Measurements from ENCODE around the gene GPER1. TPM values are rescaled to one million over a fixed set of nuclear protein-coding genes. Genes with fewer than 3 reads are reported as not detected.

The GPER1 gene
- total and polyA plus RNA-seq, 7 donors: 3.5 to 15.8 (median 4.6) TPM

DNA sequence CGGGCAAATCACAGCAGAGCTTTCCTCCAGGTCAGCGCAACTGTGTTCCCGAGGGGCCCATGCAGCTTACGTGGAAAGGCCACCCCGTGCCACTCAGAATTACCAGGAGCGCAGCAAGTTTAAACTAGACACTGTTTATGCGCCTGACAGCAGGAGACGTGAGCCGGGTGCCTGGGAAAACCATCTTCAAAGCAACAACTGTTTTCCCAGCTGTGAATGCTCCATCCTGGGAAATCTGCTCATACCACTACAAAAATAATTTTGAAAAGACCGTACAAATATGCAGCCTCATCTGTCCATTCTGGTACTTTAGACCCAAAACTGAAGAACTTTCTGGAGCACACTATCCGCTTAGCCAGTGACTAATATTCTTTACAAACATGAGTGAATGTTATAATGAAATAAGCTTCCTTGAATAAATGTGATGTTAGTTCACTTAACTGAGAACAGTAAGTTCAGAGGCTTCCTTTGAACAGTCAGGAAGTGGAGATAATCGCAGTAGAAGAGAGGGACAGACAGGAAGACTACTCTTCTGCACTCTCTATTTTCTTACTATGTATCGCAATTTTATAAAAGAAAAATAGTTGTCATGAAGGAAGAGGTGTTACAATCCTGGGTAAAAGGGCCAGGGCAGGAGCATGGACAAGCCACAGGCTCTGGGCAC is 16.7 kb downstream of the GPER1 start:
- Histone ChIP-seq H3K4me3 (no peak overlapping the region), H3K4me1 (no peaks in the 10 kb centered on the region), H3K27me3 (no peaks in the 10 kb centered on the region), H3K9me3 (no peaks in the 10 kb centered on the region), H3K27ac (no peak overlapping the region), H3K36me3 (no peaks in the 10 kb centered on the region)
- TF ChIP-seq EP300 (IDR thresholded peaks at IDR 0.05): no peak
- no peak for TF ChIP-seq POLR2AphosphoS5 (IDR thresholded peaks at IDR 0.05)
- TF ChIP-seq POLR2A (IDR thresholded peaks at IDR 0.05): no peak
- TF ChIP-seq, protein P1, sequence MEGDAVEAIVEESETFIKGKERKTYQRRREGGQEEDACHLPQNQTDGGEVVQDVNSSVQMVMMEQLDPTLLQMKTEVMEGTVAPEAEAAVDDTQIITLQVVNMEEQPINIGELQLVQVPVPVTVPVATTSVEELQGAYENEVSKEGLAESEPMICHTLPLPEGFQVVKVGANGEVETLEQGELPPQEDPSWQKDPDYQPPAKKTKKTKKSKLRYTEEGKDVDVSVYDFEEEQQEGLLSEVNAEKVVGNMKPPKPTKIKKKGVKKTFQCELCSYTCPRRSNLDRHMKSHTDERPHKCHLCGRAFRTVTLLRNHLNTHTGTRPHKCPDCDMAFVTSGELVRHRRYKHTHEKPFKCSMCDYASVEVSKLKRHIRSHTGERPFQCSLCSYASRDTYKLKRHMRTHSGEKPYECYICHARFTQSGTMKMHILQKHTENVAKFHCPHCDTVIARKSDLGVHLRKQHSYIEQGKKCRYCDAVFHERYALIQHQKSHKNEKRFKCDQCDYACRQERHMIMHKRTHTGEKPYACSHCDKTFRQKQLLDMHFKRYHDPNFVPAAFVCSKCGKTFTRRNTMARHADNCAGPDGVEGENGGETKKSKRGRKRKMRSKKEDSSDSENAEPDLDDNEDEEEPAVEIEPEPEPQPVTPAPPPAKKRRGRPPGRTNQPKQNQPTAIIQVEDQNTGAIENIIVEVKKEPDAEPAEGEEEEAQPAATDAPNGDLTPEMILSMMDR (IDR thresholded peaks at IDR 0.05): no peak
- WGBS, 2 donors: 88 to 94% methylated on average over 13 of the region's 13 CpGs
- DNase-seq: no peak
- intact Hi-C loops (cut with DNase I): no loop called here

DNA sequence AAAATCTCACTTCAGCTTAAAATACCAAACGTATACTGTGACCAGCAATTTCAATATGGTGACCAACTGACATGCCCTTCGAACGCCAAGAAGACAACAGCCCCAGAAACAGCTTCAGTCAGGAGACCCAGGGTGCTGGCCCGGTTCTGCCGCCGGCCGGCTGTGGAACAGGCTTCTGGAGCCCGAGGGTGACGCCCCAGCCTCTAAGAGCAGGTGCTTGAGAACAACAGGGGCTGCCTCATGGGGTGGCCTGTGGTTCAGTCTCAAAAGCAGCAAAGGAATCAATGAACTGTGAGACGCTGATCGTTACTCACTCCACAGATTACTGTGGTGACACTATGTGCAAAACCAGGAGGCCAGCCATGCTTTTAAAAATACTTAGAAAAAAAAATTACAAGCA is 17.3 kb downstream of the GPER1 start:
- DNase-seq: no peak
- Histone ChIP-seq H3K4me1 (no peaks in the 10 kb centered on the region), H3K27ac (no peak overlapping the region), H3K9me3 (no peaks in the 10 kb centered on the region), H3K4me3 (no peak overlapping the region), H3K36me3 (no peaks in the 10 kb centered on the region), H3K27me3 (no peaks in the 10 kb centered on the region)
- intact Hi-C loops (cut with DNase I): no loop called here
- no peak for TF ChIP-seq POLR2A (IDR thresholded peaks at IDR 0.05)
- no peak for TF ChIP-seq EP300 (IDR thresholded peaks at IDR 0.05)
- TF ChIP-seq, protein P1 (IDR thresholded peaks at IDR 0.05): no peak
- TF ChIP-seq POLR2AphosphoS5 (IDR thresholded peaks at IDR 0.05): no peak
- WGBS, 2 donors: 80 to 94% methylated on average over 11 of the region's 11 CpGs

DNA sequence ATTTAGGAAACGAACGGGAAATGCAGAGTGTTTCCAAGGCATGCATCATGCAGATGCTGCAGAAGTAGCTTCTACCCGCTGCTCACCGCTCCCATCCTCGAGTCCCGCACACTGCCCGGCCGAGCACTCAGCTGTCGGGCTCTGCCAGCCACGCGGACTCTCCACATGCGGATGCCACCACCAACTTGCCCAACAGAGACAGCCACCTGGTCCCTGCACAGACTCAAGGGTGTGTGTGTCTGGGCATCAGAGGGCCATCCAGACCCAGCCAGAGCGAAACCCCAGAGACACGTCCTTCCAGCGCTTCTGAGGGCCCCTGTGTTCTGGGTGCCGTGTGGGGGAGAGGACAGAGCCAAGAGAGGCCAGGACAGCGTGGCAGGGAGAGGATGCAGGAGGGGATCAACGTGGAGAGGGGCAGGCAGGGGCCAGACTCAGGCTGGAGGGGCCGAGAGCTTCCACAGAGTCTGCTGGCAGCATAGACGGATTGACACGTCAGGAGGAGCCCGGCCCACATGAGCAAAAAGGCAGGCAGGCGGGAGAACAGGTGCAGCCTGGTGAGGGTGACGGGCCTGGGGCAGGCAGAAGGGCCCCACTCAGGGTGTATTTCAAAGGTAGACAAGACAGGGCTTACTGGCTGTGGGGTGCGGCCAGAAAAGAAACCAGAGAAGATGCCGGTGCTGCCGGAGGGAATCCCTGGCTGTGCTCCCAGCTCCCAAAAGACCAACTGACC is 18.3 kb downstream of the GPER1 start:
- no peaks in the 10 kb centered on the region for H3K9me3 ChIP-seq
- H3K27ac ChIP-seq: no peak overlapping the region
- H3K27me3 ChIP-seq: no peaks in the 10 kb centered on the region
- intact Hi-C loops (cut with DNase I): no loop called here
- DNase-seq: no peak
- no peak for TF ChIP-seq EP300 (IDR thresholded peaks at IDR 0.05)
- TF ChIP-seq, protein P1 (IDR thresholded peaks at IDR 0.05): no peak
- no peak for TF ChIP-seq POLR2AphosphoS5 (IDR thresholded peaks at IDR 0.05)
- TF ChIP-seq POLR2A (IDR thresholded peaks at IDR 0.05): no peak
- no peaks in the 10 kb centered on the region for H3K36me3 ChIP-seq
- no peaks in the 10 kb centered on the region for H3K4me1 ChIP-seq
- 89 to 92% methylated on average over 27 of the region's 27 CpGs for WGBS, 2 donors
- no peak overlapping the region for H3K4me3 ChIP-seq

DNA sequence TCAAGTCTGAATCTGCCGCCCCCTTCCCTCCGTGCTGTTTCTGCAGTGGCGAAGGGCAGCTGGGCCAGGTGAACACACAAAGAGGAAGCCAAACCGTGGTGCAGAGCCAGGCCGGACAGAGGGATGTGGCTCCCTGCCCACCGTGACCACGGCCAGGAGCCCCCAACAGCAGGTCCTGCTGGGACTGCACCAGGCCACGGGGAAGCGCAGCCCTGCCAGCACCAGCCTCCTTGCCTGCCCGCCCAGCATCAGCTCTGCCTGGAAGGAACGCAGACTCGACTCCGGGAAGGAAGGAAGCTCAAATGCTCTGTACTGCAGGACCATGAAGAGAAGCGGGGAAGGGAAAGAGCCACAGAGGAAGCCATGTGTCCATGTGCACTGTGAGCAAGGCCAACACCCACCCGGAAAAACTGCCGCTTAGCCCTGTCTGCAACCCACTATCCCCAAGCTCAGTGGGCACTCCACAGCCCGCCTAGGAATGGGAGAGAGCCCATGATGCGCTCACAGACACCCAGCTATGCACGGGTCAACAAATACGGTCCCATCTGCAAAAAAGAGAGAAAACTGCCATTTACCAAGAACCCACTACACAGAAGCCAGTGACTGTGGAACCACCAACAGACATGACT is 19.0 kb downstream of the GPER1 start:
- no peaks in the 10 kb centered on the region for H3K4me1 ChIP-seq
- no peaks in the 10 kb centered on the region for H3K36me3 ChIP-seq
- no peak overlapping the region for H3K27ac ChIP-seq
- TF ChIP-seq EP300 (IDR thresholded peaks at IDR 0.05) (no peak), POLR2A (IDR thresholded peaks at IDR 0.05) (no peak), POLR2AphosphoS5 (IDR thresholded peaks at IDR 0.05) (no peak)
- TF ChIP-seq, protein P1 (IDR thresholded peaks at IDR 0.05): no peak
- intact Hi-C loops (cut with DNase I): no loop called here
- 84 to 92% methylated on average over 20 of the region's 20 CpGs for WGBS, 2 donors
- DNase-seq: no peak
- H3K9me3 ChIP-seq: no peaks in the 10 kb centered on the region
- no peaks in the 10 kb centered on the region for H3K27me3 ChIP-seq
- no peak overlapping the region for H3K4me3 ChIP-seq

All from sigmoid colon (tissue), 7 donors.